Epidermal melanocyte (primary cell): Measurements from ENCODE around the gene ZNF831.
A peak's percentile ranks its signal among the peaks of the same experiment; 100 is the strongest.

Experiments
- DNase-seq: peaks from one replicate; pipeline ENCODE4 v3.0.0; 2011; ENCODE audit warnings: low spot score; ENCODE audit not compliant: insufficient read length

ZNF831 gene

GRCh38 chr20:59214073-59214472, 50.5 kb downstream of the ZNF831 start:
- no peak for DNase-seq

GRCh38 chr20:59214606-59215547, 51.3 kb downstream of the ZNF831 start:
- no peak for DNase-seq

GRCh38 chr20:59217173-59217572, 53.6 kb downstream of the ZNF831 start:
- no peak for DNase-seq

GRCh38 chr20:59217794-59218280, 54.2 kb downstream of the ZNF831 start:
- no peak for DNase-seq

GRCh38 chr20:59219211-59219610, 55.6 kb downstream of the ZNF831 start:
- DNase-seq = no peak

GRCh38 chr20:59220161-59220560, 56.5 kb downstream of the ZNF831 start:
- DNase-seq = no peak

GRCh38 chr20:59221049-59221706, 57.6 kb downstream of the ZNF831 start:
- no peak for DNase-seq

- no peak for DNase-seq
Measured at GRCh38 chr20:59221707-59222252, 58.2 kb downstream of the ZNF831 start.

- peak; percentile 72 for DNase-seq
Measured at GRCh38 chr20:59222253-59223181, 58.9 kb downstream of the ZNF831 start.

- no peak for DNase-seq
Measured at GRCh38 chr20:59223182-59223601, 59.6 kb downstream of the ZNF831 start.

GRCh38 chr20:59223750-59224149, 60.1 kb downstream of the ZNF831 start:
- no peak for DNase-seq

- DNase-seq = no peak
Measured at GRCh38 chr20:59224236-59224635, 60.6 kb downstream of the ZNF831 start.

- no peak for DNase-seq
Measured at GRCh38 chr20:59230385-59230784, 66.8 kb downstream of the ZNF831 start.

- DNase-seq = no peak
Measured at GRCh38 chr20:59231124-59231804, 67.6 kb downstream of the ZNF831 start.

- DNase-seq = no peak
Measured at GRCh38 chr20:59232618-59233017, 69.0 kb downstream of the ZNF831 start.

- DNase-seq = no peak
Measured at GRCh38 chr20:59235226-59235625, 71.6 kb downstream of the ZNF831 start.

GRCh38 chr20:59240006-59240405, 76.4 kb downstream of the ZNF831 start:
- DNase-seq = no peak

GRCh38 chr20:59242714-59243626, 79.3 kb downstream of the ZNF831 start:
- DNase-seq = no peak

- DNase-seq = no peak
Measured at GRCh38 chr20:59246691-59247400, 83.2 kb downstream of the ZNF831 start.
